Kidney epithelial cell (primary cell): ENCODE results near the gene ADGRG7. TPM values are rescaled to one million over a fixed set of nuclear protein-coding genes. Genes with fewer than 3 reads are reported as not detected.

Source experiments
- DNase-seq: peaks from one replicate; pipeline ENCODE4 v3.0.0-alpha.2; 2010; ENCODE audit warnings: low read depth
- H3K27me3 ChIP-seq: 2 replicates; pipeline ENCODE4 v1.6.0; 2011; ENCODE audit warnings: low read length; ENCODE audit not compliant: control insufficient read depth, insufficient read depth
- H3K36me3 ChIP-seq: 2 replicates; pipeline ENCODE4 v1.5.1; 2011; ENCODE audit warnings: low read length; ENCODE audit not compliant: control insufficient read depth, insufficient read depth
- H3K4me3 ChIP-seq: 2 replicates; pipeline ENCODE4 v1.5.1; 2011; ENCODE audit warnings: low read depth, mild to moderate bottlenecking, control low read depth, low read length
- total RNA-seq: library from RNA; depleted of rRNA; stranded (reverse); fragments of >200 nt; gene quantifications from 2 replicates; pipeline ENCODE4 v1.2.3, GENCODE V29; 2015
- TF ChIP-seq, protein P1 (sequence below): IDR thresholded peaks from 2 replicates; pipeline ENCODE4 v1.5.1; 2011; ENCODE audit warnings: mild to moderate bottlenecking, moderate library complexity, low read length, control low read depth, inconsistent platforms; ENCODE audit not compliant: insufficient read depth, poor library complexity, severe bottlenecking

Gene ADGRG7
- total RNA-seq, 1 donor from 2014 or later, result not detected

DNA sequence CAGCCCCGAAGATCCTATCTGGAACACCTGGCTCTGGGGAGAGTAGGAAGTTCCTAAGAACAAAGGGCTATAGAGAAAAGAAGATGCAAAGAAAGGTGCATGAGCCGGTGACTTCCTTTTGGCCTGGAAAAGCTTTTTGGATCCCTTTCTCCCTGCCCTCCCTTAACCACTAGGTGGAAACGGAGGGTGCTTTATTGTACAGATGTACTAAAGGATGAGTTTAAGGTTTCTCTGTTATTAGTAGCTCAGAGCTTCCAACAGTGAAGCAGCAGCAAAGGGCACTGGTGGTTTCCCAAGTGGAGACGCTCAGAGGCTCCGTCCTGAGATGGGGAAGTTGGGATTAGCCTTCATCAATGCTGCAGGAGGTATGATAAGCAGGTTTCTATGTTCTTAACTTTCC is 5.9 kb upstream of the ADGRG7 start:
- DNase-seq, result no peak
- H3K36me3 ChIP-seq, result no peaks in the 10 kb centered on the region
- H3K4me3 ChIP-seq, result no peak overlapping the region
- TF ChIP-seq, protein P1, sequence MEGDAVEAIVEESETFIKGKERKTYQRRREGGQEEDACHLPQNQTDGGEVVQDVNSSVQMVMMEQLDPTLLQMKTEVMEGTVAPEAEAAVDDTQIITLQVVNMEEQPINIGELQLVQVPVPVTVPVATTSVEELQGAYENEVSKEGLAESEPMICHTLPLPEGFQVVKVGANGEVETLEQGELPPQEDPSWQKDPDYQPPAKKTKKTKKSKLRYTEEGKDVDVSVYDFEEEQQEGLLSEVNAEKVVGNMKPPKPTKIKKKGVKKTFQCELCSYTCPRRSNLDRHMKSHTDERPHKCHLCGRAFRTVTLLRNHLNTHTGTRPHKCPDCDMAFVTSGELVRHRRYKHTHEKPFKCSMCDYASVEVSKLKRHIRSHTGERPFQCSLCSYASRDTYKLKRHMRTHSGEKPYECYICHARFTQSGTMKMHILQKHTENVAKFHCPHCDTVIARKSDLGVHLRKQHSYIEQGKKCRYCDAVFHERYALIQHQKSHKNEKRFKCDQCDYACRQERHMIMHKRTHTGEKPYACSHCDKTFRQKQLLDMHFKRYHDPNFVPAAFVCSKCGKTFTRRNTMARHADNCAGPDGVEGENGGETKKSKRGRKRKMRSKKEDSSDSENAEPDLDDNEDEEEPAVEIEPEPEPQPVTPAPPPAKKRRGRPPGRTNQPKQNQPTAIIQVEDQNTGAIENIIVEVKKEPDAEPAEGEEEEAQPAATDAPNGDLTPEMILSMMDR, result peak; percentile 47
- H3K27me3 ChIP-seq, result no peaks in the 10 kb centered on the region

DNA sequence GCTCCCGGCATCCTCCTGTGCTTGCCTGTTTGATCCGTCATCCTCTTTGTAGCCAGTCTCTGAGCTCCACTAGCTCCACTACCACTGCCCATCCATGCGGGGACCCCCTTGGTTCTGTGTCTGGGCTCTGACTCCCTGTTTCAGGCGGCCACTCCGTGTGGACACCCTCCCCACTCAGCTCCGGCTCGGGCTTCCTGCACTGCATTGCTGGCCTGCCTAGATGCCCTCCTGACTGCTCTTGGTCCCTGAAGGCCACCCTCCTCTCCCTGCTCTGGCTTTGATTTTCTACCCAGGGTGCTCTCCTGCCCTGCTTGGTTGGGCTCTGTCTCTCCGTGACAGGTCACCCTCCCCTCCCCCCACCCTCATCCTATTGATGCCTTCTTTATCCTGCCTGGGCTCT is 4.0 kb upstream of the ADGRG7 start:
- Histone ChIP-seq H3K4me3 (no peak overlapping the region), H3K27me3 (no peaks in the 10 kb centered on the region), H3K36me3 (no peaks in the 10 kb centered on the region)
- no peak for DNase-seq
- TF ChIP-seq, protein P1, result no peak

DNA sequence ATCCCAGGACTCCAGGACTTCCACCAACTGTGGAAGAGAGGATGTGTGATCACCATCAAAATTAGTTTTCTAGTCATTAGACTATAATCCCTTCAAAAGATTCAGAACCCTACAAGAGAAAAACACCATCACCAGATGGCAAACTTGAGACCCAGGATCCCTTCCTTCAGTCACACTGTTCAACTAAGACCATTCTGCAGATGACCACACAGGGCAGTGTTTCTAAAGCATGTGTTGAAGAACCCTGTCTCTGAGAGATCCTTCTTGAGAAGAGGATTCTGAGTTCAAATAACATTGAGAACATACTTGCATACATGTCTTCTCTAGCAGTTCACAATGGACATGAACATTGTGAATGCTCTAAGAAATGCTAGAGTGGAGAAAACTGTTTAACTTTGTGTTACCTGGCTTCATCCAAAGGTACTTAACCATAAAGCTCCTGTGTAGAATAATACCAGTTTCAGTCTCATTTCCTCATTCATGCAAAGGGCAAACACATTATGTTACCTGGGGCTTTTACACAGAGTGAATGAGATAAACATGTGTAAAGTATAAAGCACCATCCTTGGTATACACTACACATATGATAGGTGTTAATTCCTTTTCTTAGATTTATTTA is 2.4 kb upstream of the ADGRG7 start:
- Histone ChIP-seq H3K27me3 (no peaks in the 10 kb centered on the region), H3K36me3 (no peaks in the 10 kb centered on the region), H3K4me3 (no peak overlapping the region)
- TF ChIP-seq, protein P1, result no peak
- DNase-seq, result no peak

DNA sequence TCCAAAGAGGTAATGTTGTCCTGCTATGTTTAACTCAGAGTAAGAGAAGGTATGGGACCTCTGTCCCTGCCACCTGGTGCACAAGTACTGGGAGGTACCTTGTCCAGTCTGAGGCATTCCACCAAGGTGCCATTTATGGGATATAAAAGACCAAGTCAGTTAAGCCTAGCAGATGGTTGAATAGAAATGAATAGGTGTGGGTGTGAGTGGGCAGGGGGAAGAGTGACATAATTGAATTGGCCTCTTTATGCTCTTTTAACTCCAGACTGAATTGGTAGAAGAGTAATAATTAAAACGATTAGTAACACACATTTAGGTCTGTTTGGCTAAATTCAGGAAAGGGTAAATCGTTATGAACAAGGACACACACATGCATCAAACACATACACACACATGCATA is 562 bp downstream of the ADGRG7 start:
- Histone ChIP-seq H3K36me3 (no peaks in the 10 kb centered on the region), H3K4me3 (no peak overlapping the region), H3K27me3 (no peaks in the 10 kb centered on the region)
- DNase-seq, result no peak
- TF ChIP-seq, protein P1, result no peak

DNA sequence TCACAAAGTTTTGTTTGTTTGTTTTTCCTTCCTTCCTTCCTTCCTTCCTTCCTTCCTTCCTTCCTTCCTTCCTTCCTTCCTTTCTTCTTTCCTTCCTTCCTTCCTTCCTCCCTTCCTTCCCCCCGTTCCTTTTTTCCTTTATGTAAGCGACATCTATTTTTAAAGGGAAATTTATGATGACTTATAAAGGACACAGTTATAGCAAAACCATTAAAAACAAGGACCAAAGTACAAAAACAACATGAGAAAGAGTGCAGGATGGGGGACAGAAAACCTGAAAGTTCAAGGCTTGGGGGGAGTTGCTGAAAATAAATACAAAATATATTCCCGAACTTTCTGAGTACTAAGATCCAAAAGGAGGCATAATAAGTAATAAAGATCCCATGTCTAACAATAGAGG is 1.8 kb downstream of the ADGRG7 start:
- Histone ChIP-seq H3K4me3 (no peak overlapping the region), H3K36me3 (no peaks in the 10 kb centered on the region), H3K27me3 (no peaks in the 10 kb centered on the region)
- TF ChIP-seq, protein P1, result no peak
- no peak for DNase-seq

DNA sequence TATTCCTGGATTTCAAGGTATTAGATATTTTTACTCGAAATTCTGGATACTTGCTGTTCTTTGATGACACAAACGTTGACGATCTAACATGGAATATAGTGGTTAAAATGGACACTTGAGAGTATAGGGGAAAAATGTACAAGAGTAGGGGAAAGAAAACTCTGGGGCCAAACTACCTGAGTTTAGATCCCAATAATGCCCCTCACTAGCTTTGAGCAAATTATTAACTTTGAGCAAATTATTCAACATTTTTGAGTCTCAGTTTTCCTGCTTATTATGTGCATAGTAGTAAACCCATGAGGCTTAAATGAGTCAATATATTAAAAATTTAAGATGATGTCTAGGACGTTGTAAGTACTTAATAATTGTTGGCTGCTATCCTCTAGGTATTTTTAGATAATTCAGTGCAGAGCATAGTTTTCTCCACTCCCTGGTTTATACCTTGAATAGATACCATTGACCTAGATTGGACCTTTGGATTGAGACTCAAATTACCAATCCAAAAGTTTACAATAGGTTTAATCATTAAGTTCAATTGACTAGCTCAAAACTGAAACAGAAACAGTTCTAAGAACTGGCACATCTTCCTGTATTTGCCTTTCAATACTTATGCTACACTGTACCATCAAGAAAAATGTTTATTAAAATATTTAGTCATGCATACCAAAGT is 4.5 kb downstream of the ADGRG7 start:
- Histone ChIP-seq H3K4me3 (no peak overlapping the region), H3K36me3 (no peaks in the 10 kb centered on the region), H3K27me3 (no peaks in the 10 kb centered on the region)
- TF ChIP-seq, protein P1, result no peak
- no peak for DNase-seq
